Measurements from ENCODE around the gene GPR157. TPM values are rescaled to one million over a fixed set of nuclear protein-coding genes. Genes with fewer than 3 reads are reported as not detected.

Gene GPR157
- total RNA-seq, 1 donor, result 5.4 TPM

DNA sequence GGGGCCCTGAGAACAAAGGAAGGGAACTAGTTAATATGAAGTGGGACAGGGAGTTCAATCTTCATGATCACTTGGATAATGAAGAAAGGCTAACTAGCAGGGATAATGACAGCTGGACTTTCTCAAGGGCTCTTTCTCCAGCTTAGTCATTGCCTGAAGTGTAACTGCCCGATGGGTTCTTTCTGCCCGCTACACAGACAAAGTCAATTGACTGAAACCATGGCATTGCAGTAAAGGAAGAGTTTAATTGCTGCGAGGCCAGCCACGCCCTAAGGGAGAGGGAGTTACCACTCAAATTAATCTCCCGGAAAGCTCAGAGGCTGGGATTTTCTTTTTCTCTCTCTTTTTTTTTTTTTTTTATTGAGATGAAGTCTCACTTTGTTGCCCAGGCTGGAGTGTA is 42.9 kb downstream of the GPR157 start:
- peaks cover 14% of the 10 kb centered on the region for H3K27me3 ChIP-seq (ENCODE audit: insufficient read depth, low read length)
- H2AFZ ChIP-seq (ENCODE audit: low read length), result no peak overlapping the region
- DNase-seq (ENCODE audit: insufficient read length, low spot score, missing footprints), result no peak
- H3K4me3 ChIP-seq (ENCODE audit: insufficient read depth, low read length), result no peak overlapping the region
- TF ChIP-seq, protein P1, sequence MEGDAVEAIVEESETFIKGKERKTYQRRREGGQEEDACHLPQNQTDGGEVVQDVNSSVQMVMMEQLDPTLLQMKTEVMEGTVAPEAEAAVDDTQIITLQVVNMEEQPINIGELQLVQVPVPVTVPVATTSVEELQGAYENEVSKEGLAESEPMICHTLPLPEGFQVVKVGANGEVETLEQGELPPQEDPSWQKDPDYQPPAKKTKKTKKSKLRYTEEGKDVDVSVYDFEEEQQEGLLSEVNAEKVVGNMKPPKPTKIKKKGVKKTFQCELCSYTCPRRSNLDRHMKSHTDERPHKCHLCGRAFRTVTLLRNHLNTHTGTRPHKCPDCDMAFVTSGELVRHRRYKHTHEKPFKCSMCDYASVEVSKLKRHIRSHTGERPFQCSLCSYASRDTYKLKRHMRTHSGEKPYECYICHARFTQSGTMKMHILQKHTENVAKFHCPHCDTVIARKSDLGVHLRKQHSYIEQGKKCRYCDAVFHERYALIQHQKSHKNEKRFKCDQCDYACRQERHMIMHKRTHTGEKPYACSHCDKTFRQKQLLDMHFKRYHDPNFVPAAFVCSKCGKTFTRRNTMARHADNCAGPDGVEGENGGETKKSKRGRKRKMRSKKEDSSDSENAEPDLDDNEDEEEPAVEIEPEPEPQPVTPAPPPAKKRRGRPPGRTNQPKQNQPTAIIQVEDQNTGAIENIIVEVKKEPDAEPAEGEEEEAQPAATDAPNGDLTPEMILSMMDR (IDR thresholded peaks at IDR 0.05; ENCODE audit: extremely low read depth, low read depth, low read length), result no peak
- H4K20me1 ChIP-seq (ENCODE audit: insufficient read depth, low read length), result no peaks in the 10 kb centered on the region
- H3K4me1 ChIP-seq (ENCODE audit: insufficient read depth, low read length), result peaks cover 30% of the 10 kb centered on the region
- H3K79me2 ChIP-seq (ENCODE audit: insufficient read depth, low read length), result no peaks in the 10 kb centered on the region
- peak overlapping the region; percentile 79 for H3K27ac ChIP-seq (ENCODE audit: low read depth, low read length)
- H3K36me3 ChIP-seq (ENCODE audit: insufficient read depth, low read length), result no peaks in the 10 kb centered on the region
- H3K4me2 ChIP-seq (ENCODE audit: insufficient read depth, low read length), result peak overlapping the region; percentile 53
- H3K9me3 ChIP-seq (ENCODE audit: low read depth, low read length), result no peaks in the 10 kb centered on the region

DNA sequence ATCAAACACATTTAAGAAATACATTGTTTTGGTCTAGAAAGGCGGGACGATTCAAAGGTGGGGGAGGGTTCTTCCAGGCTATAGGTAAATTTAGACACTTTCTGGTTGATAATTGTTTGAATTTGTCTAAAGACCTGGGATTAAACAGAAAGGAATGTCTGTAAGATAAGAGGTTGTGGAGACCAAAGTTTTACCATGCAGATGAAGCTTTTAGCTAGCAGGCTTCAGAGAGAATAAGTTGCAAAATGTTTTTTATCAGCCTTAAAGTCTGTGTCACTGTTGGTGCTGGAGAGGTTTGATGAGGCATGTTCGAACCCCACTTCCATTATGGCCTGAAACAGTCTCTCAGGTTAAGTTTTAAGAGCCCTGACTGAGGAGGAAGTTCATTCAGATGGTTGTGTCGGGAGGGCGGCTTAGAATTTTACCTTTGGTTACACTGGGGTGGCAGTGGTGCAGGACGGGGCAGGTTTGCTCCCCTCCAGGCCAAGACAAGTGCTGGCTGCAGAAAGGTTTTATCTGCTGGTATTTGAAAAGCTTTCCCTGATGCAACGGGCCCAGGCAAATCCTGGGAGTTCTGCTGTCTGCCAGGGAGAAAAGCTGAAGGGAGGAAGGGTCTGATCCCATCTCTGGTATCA is 43.5 kb downstream of the GPR157 start:
- Histone ChIP-seq H3K4me3 (ENCODE audit: insufficient read depth, low read length) (no peak overlapping the region), H3K27ac (ENCODE audit: low read depth, low read length) (peak overlapping the region; percentile 79), H3K9me3 (ENCODE audit: low read depth, low read length) (no peaks in the 10 kb centered on the region), H3K4me2 (ENCODE audit: insufficient read depth, low read length) (peak overlapping the region; percentile 53), H3K27me3 (ENCODE audit: insufficient read depth, low read length) (peaks cover 8% of the 10 kb centered on the region), H2AFZ (ENCODE audit: low read length) (no peak overlapping the region), H4K20me1 (ENCODE audit: insufficient read depth, low read length) (no peaks in the 10 kb centered on the region), H3K79me2 (ENCODE audit: insufficient read depth, low read length) (no peaks in the 10 kb centered on the region), H3K4me1 (ENCODE audit: insufficient read depth, low read length) (peaks cover 30% of the 10 kb centered on the region), H3K36me3 (ENCODE audit: insufficient read depth, low read length) (no peaks in the 10 kb centered on the region)
- no peak for DNase-seq (ENCODE audit: insufficient read length, low spot score, missing footprints)
- TF ChIP-seq, protein P1 (IDR thresholded peaks at IDR 0.05; ENCODE audit: extremely low read depth, low read depth, low read length), result no peak

DNA sequence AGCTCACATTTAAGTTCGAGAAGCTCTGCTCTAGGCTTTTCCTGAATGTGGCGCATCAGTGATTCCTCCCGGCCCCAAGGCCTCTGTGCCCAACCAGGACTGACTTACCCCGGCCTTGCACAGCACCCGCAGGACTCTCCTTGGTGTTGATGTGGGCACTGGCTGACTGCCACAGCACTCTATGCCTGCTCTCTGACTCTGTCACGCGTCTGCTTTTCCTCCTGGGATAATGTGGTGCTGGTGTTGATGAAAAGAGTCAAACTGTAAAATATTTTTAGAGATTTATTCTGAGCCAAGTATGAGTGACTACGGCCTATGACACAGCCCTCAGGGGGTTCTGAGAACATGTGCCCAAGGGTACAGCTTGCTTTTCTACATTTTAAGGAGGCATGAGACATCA is 44.0 kb downstream of the GPR157 start:
- Histone ChIP-seq H4K20me1 (ENCODE audit: insufficient read depth, low read length) (no peaks in the 10 kb centered on the region), H3K4me2 (ENCODE audit: insufficient read depth, low read length) (peak overlapping the region; percentile 53), H3K36me3 (ENCODE audit: insufficient read depth, low read length) (no peaks in the 10 kb centered on the region), H2AFZ (ENCODE audit: low read length) (peak overlapping the region; percentile 47), H3K27me3 (ENCODE audit: insufficient read depth, low read length) (peaks cover 7% of the 10 kb centered on the region), H3K27ac (ENCODE audit: low read depth, low read length) (peak overlapping the region; percentile 79), H3K4me3 (ENCODE audit: insufficient read depth, low read length) (peak overlapping the region; percentile 11), H3K4me1 (ENCODE audit: insufficient read depth, low read length) (peaks cover 30% of the 10 kb centered on the region), H3K9me3 (ENCODE audit: low read depth, low read length) (no peaks in the 10 kb centered on the region), H3K79me2 (ENCODE audit: insufficient read depth, low read length) (no peaks in the 10 kb centered on the region)
- TF ChIP-seq, protein P1 (IDR thresholded peaks at IDR 0.05; ENCODE audit: extremely low read depth, low read depth, low read length), result no peak
- peak; percentile 93 for DNase-seq (ENCODE audit: insufficient read length, low spot score, missing footprints)

DNA sequence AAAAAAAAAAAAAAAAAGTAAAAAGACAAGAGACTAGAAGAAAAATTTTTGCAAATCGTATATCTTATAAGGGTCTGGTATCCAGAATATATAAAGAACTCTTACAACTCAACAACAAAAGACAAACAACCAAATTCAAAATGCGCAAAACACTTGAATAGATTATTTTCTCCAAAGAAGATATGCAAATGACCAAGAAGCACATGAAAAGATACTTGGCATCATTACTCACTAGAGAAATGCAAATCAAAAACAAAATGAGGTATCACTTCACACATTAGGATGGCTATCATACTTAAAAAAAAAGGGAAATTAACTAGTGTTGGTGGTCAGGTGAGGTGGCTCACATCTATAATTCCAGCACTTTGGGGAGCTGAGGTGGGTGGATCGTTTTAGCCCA is 47.4 kb downstream of the GPR157 start:
- no peaks in the 10 kb centered on the region for H3K36me3 ChIP-seq (ENCODE audit: insufficient read depth, low read length)
- H4K20me1 ChIP-seq (ENCODE audit: insufficient read depth, low read length), result no peaks in the 10 kb centered on the region
- H2AFZ ChIP-seq (ENCODE audit: low read length), result no peak overlapping the region
- no peak for DNase-seq (ENCODE audit: insufficient read length, low spot score, missing footprints)
- H3K4me2 ChIP-seq (ENCODE audit: insufficient read depth, low read length), result no peak overlapping the region
- H3K79me2 ChIP-seq (ENCODE audit: insufficient read depth, low read length), result no peaks in the 10 kb centered on the region
- TF ChIP-seq, protein P1 (IDR thresholded peaks at IDR 0.05; ENCODE audit: extremely low read depth, low read depth, low read length), result no peak
- H3K27me3 ChIP-seq (ENCODE audit: insufficient read depth, low read length), result no peaks in the 10 kb centered on the region
- no peak overlapping the region for H3K4me3 ChIP-seq (ENCODE audit: insufficient read depth, low read length)
- H3K27ac ChIP-seq (ENCODE audit: low read depth, low read length), result no peak overlapping the region
- H3K4me1 ChIP-seq (ENCODE audit: insufficient read depth, low read length), result peaks cover 39% of the 10 kb centered on the region
- no peaks in the 10 kb centered on the region for H3K9me3 ChIP-seq (ENCODE audit: low read depth, low read length)
